Measurements from ENCODE around the gene KCTD13. TPM values are rescaled to one million over a fixed set of nuclear protein-coding genes. Genes with fewer than 3 reads are reported as not detected.
A peak's percentile ranks its signal among the peaks of the same experiment; 100 is the strongest.

Gene KCTD13
- total and polyA plus RNA-seq, 2 of the 8 experiments (the other 6 are each of a cell fraction or from before 2014, with no cell fraction given): 9.2 to 10.8 TPM

GRCh38 chr16:29898135-29898803 lies 27.8 kb downstream of the KCTD13 start:
- no peak overlapping the region for H2AFZ ChIP-seq (ENCODE audit: low read length)
- H2BK15ac ChIP-seq (ENCODE audit: low read length): no peak overlapping the region
- no peaks in the 10 kb centered on the region for H3K9me3 ChIP-seq (ENCODE audit: insufficient read depth in 2 of 2, low read depth in 1 of 2, low read length in 1 of 2)
- no peak overlapping the region for H2AK5ac ChIP-seq (ENCODE audit: low read depth, low read length)
- H3K4me1 ChIP-seq (replicated peaks in 1 of 4; ENCODE audit: control insufficient read depth in 3 of 4, insufficient read depth in 4 of 4, low read length in 3 of 4): peaks cover 0 to 14% (median 3%) of the 10 kb centered on the region in 4 experiments; a peak in 6 of 7 replicates
- H3K79me2 ChIP-seq (ENCODE audit: control insufficient read depth in 1 of 2, insufficient read depth in 2 of 2, low read length in 2 of 2): no peaks in the 10 kb centered on the region
- 28% methylated on average over 9 of the region's 9 CpGs; no CpG with 5 or more reads in 1 of the 2 experiments for WGBS, 2 experiments (ENCODE audit: extremely low coverage in 1 of 2, insufficient coverage in 1 of 2, insufficient read length in 1 of 2, insufficient replicate concordance in 2 of 2, low coverage in 1 of 2, low lambda C conversion rate in 2 of 2, missing lambda C conversion rate in 1 of 2)
- H3K27ac ChIP-seq (ENCODE audit: low read depth, low read length): no peak overlapping the region
- no peak overlapping the region for H4K8ac ChIP-seq (ENCODE audit: extremely low read depth, insufficient read depth, low read length)
- H4K91ac ChIP-seq (replicated peaks; ENCODE audit: insufficient read length, low read length): no peak overlapping the region
- H3K4me2 ChIP-seq (ENCODE audit: insufficient read depth in 1 of 2, low read depth in 2 of 2, low read length in 2 of 2): peak overlapping the region; percentile 87 to 99
- H3K4ac ChIP-seq (replicated peaks; ENCODE audit: insufficient read length, low read depth, low read length): no peak overlapping the region
- no peak overlapping the region for H3K23ac ChIP-seq (ENCODE audit: insufficient read length)
- CTCF ChIA-PET (ENCODE audit: partially characterized antibody): interaction anchor here (0.8 to 2.9 kb wide), 4 partner anchors 10 to 133 kb away, joined by 4 to 12 read pairs (median 4); partner anchors contain the start of genes C16orf92 and TLCD3B
- TF ChIP-seq GABPA (IDR thresholded peaks at IDR 0.05; ENCODE audit: borderline replicate concordance, insufficient read depth, low read length) (no peak), SIN3A (conservative IDR thresholded peaks at IDR 0.05 in 1 of 2, IDR thresholded peaks at IDR 0.05 in 1 of 2; ENCODE audit: low read depth in 1 of 2, low read length in 2 of 2) (peak; percentile 51 to 93; a peak in 3 of 4 replicates), GTF2F1 (IDR thresholded peaks at IDR 0.05; ENCODE audit: borderline replicate concordance, low read depth, low read length) (no peak), KDM5A (IDR thresholded peaks at IDR 0.05; ENCODE audit: low read length) (no peak), RAD21 (IDR thresholded peaks at IDR 0.05 in 1 of 2, conservative IDR thresholded peaks at IDR 0.05 in 1 of 2; ENCODE audit: low read depth in 2 of 2, low read length in 2 of 2) (no peak), SAP30 (IDR thresholded peaks at IDR 0.05; ENCODE audit: insufficient read depth, insufficient replicate concordance, low read length) (peak; percentile 19), CHD1 (IDR thresholded peaks at IDR 0.05; ENCODE audit: low read depth, low read length) (no peak)
- H4K20me1 ChIP-seq (replicated peaks in 1 of 2; ENCODE audit: control insufficient read depth in 1 of 2, insufficient read depth in 2 of 2, low read length in 2 of 2): peaks cover 0 to 3% of the 10 kb centered on the region in 2 experiments
- no peak overlapping the region for H2BK12ac ChIP-seq (ENCODE audit: low read depth, low read length)
- no peak overlapping the region for H4K5ac ChIP-seq (ENCODE audit: insufficient read length, low read depth, low read length)
- no peaks in the 10 kb centered on the region; a peak in 1 of 8 replicates for H3K36me3 ChIP-seq (ENCODE audit: control insufficient read depth in 2 of 4, insufficient read depth in 4 of 4, low read length in 3 of 4)
- peak overlapping the region; percentile 59 to 99 (median 90) for H3K4me3 ChIP-seq (ENCODE audit: extremely low read depth in 1 of 4, insufficient read depth in 2 of 4, low read depth in 3 of 4, low read length in 4 of 4)
- H3K14ac ChIP-seq (ENCODE audit: insufficient read length): no peak overlapping the region
- H3K56ac ChIP-seq (replicated peaks; ENCODE audit: insufficient read length, low read depth, low read length): no peak overlapping the region
- DNase-seq (ENCODE audit: low read depth in 1 of 2, low spot score in 2 of 2) (no peak), FAIRE-seq (no peak)
- peaks cover 24% of the 10 kb centered on the region for H3K23me2 ChIP-seq (ENCODE audit: low read depth, low read length)
- H3K79me1 ChIP-seq (ENCODE audit: low read depth, low read length): 0 out of 2 replicates have a peak, but pooled peaks cover 2% of the 10 kb centered on the region
- H3K9ac ChIP-seq (replicated peaks in 1 of 4; ENCODE audit: extremely low read depth in 1 of 4, low read depth in 3 of 4, low read length in 3 of 4): peak overlapping the region in 2 of 4 experiments; percentile 70 to 73; a peak in 4 of 7 replicates
- no peaks in the 10 kb centered on the region for H3K27me3 ChIP-seq (replicated peaks in 1 of 4; ENCODE audit: control insufficient read depth in 3 of 4, extremely low read depth in 1 of 4, insufficient read depth in 3 of 4, low read length in 3 of 4)
- H2BK20ac ChIP-seq (ENCODE audit: low read length): no peak overlapping the region
- peak overlapping the region; percentile 60; the same call in 1 of the 2 replicates for H2BK5ac ChIP-seq (ENCODE audit: low read depth, low read length)
- no peak overlapping the region for H3K18ac ChIP-seq (ENCODE audit: extremely low read depth, low read length)
- POLR2A ChIA-PET (ENCODE audit: partially characterized antibody): interaction anchor here (0.7 to 5.7 kb wide), 7 partner anchors 13 to 806 kb away, joined by 3 to 52 read pairs (median 5); partner anchors contain the start of gene KCTD13
- H2BK120ac ChIP-seq (replicated peaks; ENCODE audit: low read depth, low read length): no peak overlapping the region

Data from H1 (cell line).